Keratinocyte (primary cell): ENCODE measurements around the gene ARRDC1.

Source experiments
- CTCF ChIP-seq, 3 experiments: IDR thresholded peaks in 1 of 3; conservative IDR thresholded peaks in 1 of 3; optimal IDR thresholded peaks in 1 of 3; 2 replicates in 2 of 3; 3 replicates in 1 of 3; pipeline versions ENCODE3 to v1.5.1; 2011; ENCODE audit warnings: low read length in 3 of 3, mild to moderate bottlenecking in 3 of 3, moderate library complexity in 2 of 3, control low read depth in 1 of 3, inconsistent platforms in 1 of 3; ENCODE audit not compliant: insufficient read depth in 2 of 3; ENCODE audit errors: extremely low read depth in 1 of 3
- EZH2 ChIP-seq: IDR thresholded peaks from one replicate; pipeline ENCODE4 v1.6.1; 2012; ENCODE audit warnings: inconsistent platforms, mild to moderate bottlenecking, low read length, moderate library complexity

GRCh38 chr9:137656416-137656815 is 50.9 kb downstream of the ARRDC1 start:
- TF ChIP-seq CTCF (optimal IDR thresholded peaks at IDR 0.05 in 1 of 3, IDR thresholded peaks at IDR 0.05 in 1 of 3, conservative IDR thresholded peaks at IDR 0.05 in 1 of 3; ENCODE audit: extremely low read depth in 1 of 3, insufficient read depth in 2 of 3, low read length in 3 of 3) (no peak), EZH2 (no peak)
